A673 (cell line): Measurements from ENCODE around the gene LRBA. TPM values are rescaled to one million over a fixed set of nuclear protein-coding genes. Genes with fewer than 3 reads are reported as not detected.

Source experiments
- BruUV-seq: library from RNA; stranded (reverse); fragments of 400-500 nt; replicated peaks from 2 replicates; lab custom pipeline; 2021; lab: Mats Ljungman, UMichigan
- CTCF ChIA-PET: fragments of 300-600 bp; sonication (Branson Sonifier 250); formaldehyde crosslinking; loops from one replicate; lab custom pipeline; 2022; ENCODE audit warnings: antibody characterized with exemption; lab: Charles Lee
- POLR2A ChIA-PET: fragments of 300-600 bp; sonication (Branson Sonifier 250); formaldehyde crosslinking; loops from one replicate; lab custom pipeline; 2022; ENCODE audit warnings: antibody characterized with exemption; ENCODE audit not compliant: low non-redundant PET; lab: Charles Lee
- DNase-seq: peaks from one replicate; pipeline ENCODE4 v3.0.0-alpha.2; 2015; ENCODE audit warnings: low spot score
- H3K27ac ChIP-seq: fragments of 200-600 bp; sonication (generic); 2 replicates; pipeline ENCODE4 v1.5.1; 2016; ENCODE audit warnings: mixed run types, low read depth, mild to moderate bottlenecking, mixed read lengths, antibody characterized with exemption, low read length; ENCODE audit not compliant: poor library complexity, severe bottlenecking
- H3K27me3 ChIP-seq: fragments of 200-600 bp; sonication (generic); replicated peaks from 2 replicates; pipeline ENCODE4 v1.6.1; 2017; ENCODE audit warnings: mixed run types, low read depth, mild to moderate bottlenecking, mixed read lengths, antibody characterized with exemption, low read length; ENCODE audit not compliant: insufficient read depth, poor library complexity
- H3K36me3 ChIP-seq: fragments of 200-600 bp; sonication (generic); 2 replicates; pipeline ENCODE4 v1.6.1; 2016; ENCODE audit warnings: mixed run types, mild to moderate bottlenecking, mixed read lengths, antibody characterized with exemption, low read length; ENCODE audit not compliant: insufficient read depth, poor library complexity, severe bottlenecking
- H3K4me1 ChIP-seq: fragments of 200-600 bp; sonication (generic); 2 replicates; pipeline ENCODE4 v1.6.1; 2017; ENCODE audit warnings: mixed run types, mild to moderate bottlenecking, mixed read lengths, antibody characterized with exemption, low read length; ENCODE audit not compliant: insufficient read depth, poor library complexity, severe bottlenecking
- H3K4me3 ChIP-seq: fragments of 200-600 bp; sonication (generic); 2 replicates; pipeline ENCODE4 v1.5.1; 2016; ENCODE audit warnings: low read depth, mixed run types, mild to moderate bottlenecking, mixed read lengths, low read length; ENCODE audit not compliant: poor library complexity, severe bottlenecking
- H3K9me3 ChIP-seq: fragments of 200-600 bp; sonication (generic); 2 replicates; pipeline ENCODE4 v1.6.1; 2016; ENCODE audit warnings: mixed run types, low read depth, mild to moderate bottlenecking, mixed read lengths, antibody characterized with exemption, low read length; ENCODE audit not compliant: poor library complexity, severe bottlenecking
- EZH2 ChIP-seq: fragments of 200-600 bp; sonication (generic); IDR thresholded peaks from 2 replicates; pipeline ENCODE4 v1.6.1; 2017; ENCODE audit warnings: borderline replicate concordance, low read depth, mild to moderate bottlenecking, mixed read lengths, antibody characterized with exemption, low read length; ENCODE audit not compliant: poor library complexity, severe bottlenecking
- intact Hi-C: fragments of 100-400 bp; cut with micrococcal nuclease; formaldehyde crosslinking; loops from one replicate; pipeline ENCODE4 v1.10.0; 2022; ENCODE audit not compliant: unreplicated experiment
- total RNA-seq: library from RNA; stranded (reverse); gene quantifications from 2 replicates; pipeline ENCODE4 v1.2.3, GENCODE V29; 2021
- TF ChIP-seq, protein P1 (sequence below): fragments of 300-800, 200-600 bp; sonication (generic); conservative IDR thresholded peaks from 2 replicates; pipeline ENCODE4 v1.5.1; 2017; ENCODE audit warnings: low read depth, mild to moderate bottlenecking, antibody characterized with exemption, low read length, moderate library complexity, mixed read lengths

LRBA gene
- total RNA-seq, 1 experiment from 2014 or later = 35.7 TPM

DNA sequence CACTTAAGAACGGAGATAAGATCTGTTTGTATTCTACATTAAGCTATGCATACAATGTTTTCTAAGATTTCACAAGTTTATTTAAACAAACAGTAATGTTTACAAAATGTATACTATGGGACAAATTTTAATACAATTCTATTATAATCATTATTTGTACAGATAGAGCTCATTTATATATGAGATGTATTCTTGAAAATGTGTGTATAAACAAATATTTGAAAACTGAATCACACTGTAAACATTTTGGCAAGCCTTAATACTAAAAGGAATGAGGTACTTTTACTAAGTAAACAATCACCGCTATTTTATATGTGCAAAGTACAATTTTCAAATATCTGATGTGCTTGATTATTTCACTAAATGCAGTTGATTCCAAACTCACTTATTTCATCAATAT, 552.3 kb downstream of the LRBA start:
- no peak for DNase-seq
- H3K4me1 ChIP-seq = no peaks in the 10 kb centered on the region
- TF ChIP-seq, protein P1, sequence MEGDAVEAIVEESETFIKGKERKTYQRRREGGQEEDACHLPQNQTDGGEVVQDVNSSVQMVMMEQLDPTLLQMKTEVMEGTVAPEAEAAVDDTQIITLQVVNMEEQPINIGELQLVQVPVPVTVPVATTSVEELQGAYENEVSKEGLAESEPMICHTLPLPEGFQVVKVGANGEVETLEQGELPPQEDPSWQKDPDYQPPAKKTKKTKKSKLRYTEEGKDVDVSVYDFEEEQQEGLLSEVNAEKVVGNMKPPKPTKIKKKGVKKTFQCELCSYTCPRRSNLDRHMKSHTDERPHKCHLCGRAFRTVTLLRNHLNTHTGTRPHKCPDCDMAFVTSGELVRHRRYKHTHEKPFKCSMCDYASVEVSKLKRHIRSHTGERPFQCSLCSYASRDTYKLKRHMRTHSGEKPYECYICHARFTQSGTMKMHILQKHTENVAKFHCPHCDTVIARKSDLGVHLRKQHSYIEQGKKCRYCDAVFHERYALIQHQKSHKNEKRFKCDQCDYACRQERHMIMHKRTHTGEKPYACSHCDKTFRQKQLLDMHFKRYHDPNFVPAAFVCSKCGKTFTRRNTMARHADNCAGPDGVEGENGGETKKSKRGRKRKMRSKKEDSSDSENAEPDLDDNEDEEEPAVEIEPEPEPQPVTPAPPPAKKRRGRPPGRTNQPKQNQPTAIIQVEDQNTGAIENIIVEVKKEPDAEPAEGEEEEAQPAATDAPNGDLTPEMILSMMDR = no peak
- TF ChIP-seq EZH2 = no peak
- CTCF ChIA-PET = no interaction called here
- H3K4me3 ChIP-seq = no peak overlapping the region
- BruUV-seq = no TSS peak
- H3K27me3 ChIP-seq = no peaks in the 10 kb centered on the region
- POLR2A ChIA-PET = no interaction called here
- H3K9me3 ChIP-seq = no peaks in the 10 kb centered on the region
- H3K27ac ChIP-seq = no peak overlapping the region
- H3K36me3 ChIP-seq = no peaks in the 10 kb centered on the region
- intact Hi-C loops = no loop called here

DNA sequence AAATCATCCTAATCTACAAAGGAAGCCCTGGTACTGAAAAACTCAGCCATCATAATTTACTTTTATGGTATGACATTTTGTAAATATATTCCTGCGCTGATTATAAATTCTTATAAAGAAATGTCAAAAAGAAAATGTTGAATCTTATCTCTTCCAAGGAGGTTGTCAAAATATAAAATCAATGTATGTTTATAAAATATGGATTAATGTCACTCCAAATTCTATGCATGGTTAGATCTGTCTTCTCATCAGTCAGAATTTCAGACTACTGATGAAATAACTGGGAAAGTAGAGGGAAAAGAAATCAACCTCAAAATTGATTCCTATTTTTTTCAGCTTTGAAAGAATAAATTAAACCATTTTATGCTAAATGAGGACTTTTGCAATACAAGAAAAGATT, 553.1 kb downstream of the LRBA start:
- intact Hi-C loops = no loop called here
- H3K27ac ChIP-seq = no peak overlapping the region
- BruUV-seq = no TSS peak
- H3K4me1 ChIP-seq = no peaks in the 10 kb centered on the region
- no peak for DNase-seq
- H3K27me3 ChIP-seq = no peaks in the 10 kb centered on the region
- CTCF ChIA-PET = no interaction called here
- POLR2A ChIA-PET = no interaction called here
- no peaks in the 10 kb centered on the region for H3K36me3 ChIP-seq
- H3K9me3 ChIP-seq = no peaks in the 10 kb centered on the region
- TF ChIP-seq, protein P1 = no peak
- TF ChIP-seq EZH2 = no peak
- no peak overlapping the region for H3K4me3 ChIP-seq

DNA sequence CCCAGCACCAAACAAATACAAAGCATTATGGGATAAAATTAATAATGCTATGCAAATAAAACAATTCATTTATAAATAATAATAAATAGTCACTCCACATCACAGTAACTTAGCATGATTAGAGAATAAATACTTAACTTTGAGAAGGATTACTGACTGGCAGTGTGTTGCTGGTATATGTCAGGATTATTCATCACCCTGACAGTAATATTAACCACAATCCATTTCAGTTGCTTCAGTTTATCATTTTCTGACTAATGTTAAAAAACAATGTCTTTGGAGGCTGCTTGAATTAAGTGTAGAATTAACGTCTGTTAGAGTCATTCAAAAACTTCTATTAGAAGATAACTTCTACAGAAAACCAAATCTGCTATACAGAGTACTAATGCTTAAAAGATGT, 557.3 kb downstream of the LRBA start:
- Histone ChIP-seq H3K9me3 (no peaks in the 10 kb centered on the region), H3K27me3 (no peaks in the 10 kb centered on the region), H3K27ac (no peak overlapping the region), H3K4me1 (no peaks in the 10 kb centered on the region), H3K36me3 (no peaks in the 10 kb centered on the region), H3K4me3 (no peak overlapping the region)
- no TSS peak for BruUV-seq
- intact Hi-C loops = no loop called here
- no peak for TF ChIP-seq EZH2
- TF ChIP-seq, protein P1 = no peak
- CTCF ChIA-PET = no interaction called here
- DNase-seq = no peak
- POLR2A ChIA-PET = no interaction called here
